HG03196 (cell line): Measurements from ENCODE around the gene EN2.

ENCODE experiments used
- ATAC-seq: cut with Tn5 transposase; IDR thresholded peaks from one replicate; pipeline ENCODE4 v1.9.1; 2021; ENCODE audit not compliant: unreplicated experiment

Gene EN2

GRCh38 chr7:155450558-155450969 lies 7.4 kb upstream of the EN2 start:
- ATAC-seq = no peak

DNA sequence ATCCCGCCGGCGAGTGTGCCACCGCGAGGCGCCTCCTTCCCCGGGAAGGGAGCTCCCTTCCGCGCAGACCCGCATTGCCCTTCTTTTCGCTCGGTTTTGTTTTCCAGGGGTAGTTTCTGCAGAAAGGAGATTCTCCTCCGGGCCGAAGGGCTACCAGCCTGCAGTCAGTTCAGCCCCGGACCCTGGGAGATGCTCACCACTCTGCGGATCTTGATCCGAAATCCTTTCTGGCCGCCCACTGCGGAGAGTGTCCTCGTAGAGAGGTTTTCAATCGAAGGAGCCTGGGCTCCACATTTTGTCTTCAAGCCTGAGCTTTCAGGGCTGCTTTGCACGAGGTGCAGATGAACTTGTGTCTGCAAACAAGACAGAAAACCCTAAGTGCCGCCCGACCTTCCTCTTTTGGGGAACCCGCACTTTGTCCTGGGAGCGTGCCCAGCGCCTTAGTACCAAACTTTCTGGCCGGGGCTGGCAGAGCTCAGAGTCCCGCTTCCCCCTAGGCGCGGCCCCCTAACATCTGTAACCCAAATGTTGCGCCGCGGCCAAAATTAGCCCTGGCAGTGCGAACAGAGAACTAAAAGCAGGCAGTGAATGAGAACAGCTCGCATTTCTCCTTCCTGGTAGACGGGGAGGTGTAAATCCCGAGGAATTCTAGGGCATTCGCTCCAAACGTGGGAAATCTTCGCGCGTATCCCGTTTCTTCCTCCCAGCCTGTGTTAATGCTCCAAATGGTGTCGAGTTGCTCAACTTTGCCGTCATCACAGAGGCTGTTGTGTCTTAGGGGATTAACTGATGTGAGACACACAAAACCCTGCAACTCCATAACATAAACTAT lies 6.7 kb upstream of the EN2 start:
- ATAC-seq = no peak

DNA sequence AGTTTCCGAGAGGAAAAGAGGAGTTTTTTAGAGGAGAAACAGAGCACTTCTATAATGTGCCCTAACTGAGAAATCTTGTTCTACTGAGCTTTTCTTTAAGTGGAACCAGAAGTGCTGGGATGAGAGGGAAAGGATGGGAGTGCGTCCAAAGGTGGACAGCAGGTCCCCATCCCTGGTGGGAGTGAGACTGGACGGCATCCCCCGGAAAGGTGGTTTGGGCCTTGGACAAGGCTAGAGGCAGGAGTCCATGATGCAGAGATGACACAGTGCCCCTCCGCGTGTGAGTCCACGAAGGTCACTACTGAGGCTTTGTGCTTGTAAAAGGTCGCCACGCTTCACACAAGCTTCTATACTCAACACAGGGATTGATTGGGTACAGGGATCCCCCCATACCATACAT lies 6.1 kb upstream of the EN2 start:
- no peak for ATAC-seq

- no peak for ATAC-seq
Observed at GRCh38 chr7:155452505-155453295, 5.2 kb upstream of the EN2 start.

- no peak for ATAC-seq
Observed at GRCh38 chr7:155453296-155454182, 4.4 kb upstream of the EN2 start.

DNA sequence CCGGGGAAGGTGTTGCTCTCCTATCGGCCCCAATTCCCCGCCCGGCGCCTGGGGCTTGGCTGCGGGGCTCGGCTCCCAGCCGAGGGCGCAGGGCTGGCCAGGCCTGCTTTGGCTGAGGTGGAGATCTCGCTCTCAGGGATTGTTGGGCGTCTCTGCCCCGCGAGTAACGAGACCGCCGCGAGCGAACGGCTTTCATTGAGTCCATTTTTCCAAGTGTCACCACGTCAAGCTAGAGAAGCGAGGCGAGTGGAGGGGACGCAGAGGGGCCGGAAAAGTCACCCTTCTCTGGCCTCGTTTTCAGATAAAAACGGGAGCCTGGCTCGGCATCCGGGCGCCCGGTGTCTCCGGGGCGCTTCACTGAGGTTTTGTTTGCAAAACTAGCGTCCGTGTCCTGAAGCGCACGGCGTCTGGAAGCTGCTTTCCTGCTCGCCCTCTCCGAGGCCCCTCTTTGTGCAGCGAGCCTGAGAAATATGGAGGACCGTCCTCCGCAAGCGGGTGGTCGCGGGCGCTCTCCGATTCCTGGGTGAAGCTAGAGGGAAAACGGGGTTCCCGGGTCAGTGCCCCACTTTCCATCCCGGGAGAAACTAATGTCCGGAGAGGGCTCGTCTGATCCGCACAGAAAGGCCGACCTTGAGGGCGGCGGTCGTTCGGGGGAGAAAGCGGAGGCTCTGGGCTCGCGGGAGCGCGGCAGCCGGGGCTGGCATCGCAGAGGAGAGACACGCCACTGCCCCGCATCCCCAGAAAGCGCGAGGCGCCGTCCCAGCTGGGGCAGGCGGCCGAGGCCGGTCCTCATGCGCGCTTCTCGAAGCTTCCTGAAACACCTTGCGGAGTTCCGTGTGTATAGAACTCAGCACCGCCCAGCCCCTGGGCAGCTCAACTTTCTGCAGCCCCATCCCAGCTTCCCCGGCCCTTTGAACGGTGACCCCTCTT lies 3.5 kb upstream of the EN2 start:
- no peak for ATAC-seq

DNA sequence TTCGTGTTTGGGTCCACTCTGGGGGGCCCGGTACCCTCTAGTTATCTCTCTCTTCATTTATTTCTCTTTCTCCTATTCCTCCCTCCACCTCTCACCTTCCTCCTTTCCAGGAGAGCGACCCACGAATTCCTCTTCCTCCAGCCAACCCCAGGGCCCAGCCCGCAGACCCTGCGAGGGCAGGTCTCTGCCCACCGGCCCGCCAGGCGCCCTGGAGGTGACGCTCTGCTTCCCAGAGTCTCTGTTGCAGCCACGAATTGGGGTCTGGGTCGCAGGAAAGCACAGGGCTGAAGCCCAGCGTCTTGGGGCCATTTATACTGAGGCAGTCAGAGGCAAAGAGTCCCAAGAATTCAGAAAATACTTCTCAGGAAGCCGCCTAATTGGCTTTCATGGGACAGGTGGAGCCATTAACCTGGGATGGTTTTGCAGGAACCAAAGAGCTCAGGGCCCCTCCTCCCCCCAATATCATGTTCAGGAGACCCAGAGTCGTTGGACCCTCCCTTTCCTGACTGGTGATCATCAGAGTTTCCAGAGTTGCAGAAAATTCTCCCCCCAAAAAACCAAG lies 2.7 kb upstream of the EN2 start:
- no peak for ATAC-seq

DNA sequence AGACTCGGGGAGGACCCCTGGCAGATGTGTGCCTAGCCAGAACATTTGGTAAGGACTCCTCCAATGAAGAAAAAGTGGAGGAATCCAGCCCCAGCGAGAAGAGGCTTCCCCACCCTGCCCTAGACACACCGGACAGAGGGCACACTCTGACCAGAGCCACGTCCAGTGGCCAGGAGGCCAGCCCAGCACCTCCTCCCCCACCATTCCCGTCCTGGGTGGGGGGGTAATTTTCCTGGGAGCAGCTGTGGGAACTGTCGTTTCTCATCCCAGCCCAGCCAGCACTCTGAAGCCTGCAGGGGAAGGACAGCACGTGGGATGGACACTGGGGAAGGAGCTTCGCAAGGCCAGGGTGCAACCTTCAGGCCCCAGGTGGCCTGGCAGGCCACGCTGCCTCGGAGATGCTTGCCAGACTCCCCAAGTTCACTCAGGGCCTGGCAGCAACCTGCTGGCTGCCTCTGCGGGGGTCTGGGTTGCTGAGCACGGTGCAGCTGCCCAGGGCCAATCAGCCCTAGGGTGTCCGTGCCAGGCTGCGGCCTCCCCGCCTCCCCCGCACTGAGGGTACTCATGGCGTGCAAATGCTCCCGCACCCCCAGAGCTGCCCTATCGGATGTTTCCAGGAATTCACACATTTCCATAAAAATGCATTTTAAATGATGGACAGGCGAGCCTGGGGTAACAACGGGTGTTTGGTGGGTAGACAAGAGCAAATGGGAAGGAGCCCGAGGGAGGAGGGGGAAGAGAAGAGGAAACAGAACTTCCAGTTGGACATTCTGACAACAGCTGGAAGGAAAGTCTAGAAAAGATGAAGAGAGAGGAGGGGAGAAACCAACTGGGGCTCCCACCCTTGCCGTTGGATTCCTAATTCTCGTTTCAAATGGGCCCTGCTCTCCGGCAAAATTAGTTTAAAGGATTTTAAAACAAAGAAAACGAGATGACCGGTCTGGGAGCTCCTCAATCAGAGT lies 1.9 kb upstream of the EN2 start:
- ATAC-seq = no peak

DNA sequence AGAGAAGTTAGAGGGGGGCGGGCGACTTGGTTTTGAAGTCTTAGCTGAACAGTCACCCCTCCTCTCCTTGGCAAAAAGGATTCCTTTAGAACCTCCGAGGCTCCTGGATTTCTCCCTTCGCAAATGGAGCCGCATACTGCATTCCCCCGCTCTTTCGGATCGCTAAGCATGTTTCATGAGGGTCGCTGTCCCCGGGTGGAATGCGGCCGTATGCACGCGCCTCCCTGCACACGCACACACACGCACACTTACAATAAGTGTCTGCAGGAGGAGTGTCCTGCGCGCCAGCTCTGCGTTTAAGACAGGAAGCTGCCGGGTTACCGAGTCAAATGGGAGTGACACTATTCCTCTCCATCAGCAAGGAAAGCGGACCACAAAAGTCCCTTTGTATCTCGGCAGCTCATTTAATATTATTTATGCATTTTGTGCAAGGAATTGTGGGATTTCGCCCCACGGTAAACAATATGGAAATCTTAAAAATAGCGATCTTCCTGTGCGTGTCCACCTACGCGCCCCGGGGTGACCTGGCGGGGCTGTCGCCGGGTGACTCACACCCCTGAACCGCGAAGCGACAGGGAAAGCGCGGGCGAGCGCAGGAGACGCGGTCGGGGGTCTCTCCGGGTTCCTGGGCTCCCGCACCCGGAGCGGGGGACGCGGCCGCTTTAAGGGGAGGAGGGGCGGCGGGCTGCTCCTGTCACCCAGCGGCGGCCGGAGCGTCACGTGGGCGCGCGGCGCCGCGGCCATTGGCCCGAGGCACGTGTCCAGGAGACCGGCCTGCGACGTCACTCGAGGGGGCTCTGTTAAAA lies 988 bp upstream of the EN2 start:
- no peak for ATAC-seq

DNA sequence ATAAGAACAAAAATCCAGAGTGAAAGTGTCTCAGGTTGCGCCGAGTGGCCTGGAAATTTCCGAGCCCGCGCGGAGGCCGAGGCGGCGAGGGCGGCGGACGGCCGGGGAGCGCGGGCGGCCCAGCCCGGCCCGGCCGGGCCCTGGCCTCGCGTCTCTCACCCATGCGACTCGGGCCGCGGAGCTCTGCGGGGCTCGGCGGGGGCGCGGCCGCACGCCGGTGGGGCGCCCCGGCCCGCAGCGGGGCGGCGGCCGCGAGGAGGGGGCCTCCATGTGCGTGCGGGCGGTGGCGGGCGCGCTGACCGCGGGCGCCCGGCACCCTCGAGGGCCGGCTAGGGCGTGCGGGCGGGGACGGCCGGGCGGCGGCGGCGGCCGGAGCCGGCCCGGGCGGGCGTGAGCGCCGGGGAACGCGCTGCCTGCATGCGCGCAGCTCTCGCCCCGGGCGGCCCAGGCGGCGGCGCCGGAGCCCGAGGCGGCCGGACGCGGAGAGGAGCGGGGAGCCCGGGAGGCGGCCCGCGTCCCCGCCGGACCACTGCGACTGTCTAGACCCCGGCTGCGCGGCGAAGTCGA lies 302 bp upstream of the EN2 start:
- ATAC-seq = no peak

DNA sequence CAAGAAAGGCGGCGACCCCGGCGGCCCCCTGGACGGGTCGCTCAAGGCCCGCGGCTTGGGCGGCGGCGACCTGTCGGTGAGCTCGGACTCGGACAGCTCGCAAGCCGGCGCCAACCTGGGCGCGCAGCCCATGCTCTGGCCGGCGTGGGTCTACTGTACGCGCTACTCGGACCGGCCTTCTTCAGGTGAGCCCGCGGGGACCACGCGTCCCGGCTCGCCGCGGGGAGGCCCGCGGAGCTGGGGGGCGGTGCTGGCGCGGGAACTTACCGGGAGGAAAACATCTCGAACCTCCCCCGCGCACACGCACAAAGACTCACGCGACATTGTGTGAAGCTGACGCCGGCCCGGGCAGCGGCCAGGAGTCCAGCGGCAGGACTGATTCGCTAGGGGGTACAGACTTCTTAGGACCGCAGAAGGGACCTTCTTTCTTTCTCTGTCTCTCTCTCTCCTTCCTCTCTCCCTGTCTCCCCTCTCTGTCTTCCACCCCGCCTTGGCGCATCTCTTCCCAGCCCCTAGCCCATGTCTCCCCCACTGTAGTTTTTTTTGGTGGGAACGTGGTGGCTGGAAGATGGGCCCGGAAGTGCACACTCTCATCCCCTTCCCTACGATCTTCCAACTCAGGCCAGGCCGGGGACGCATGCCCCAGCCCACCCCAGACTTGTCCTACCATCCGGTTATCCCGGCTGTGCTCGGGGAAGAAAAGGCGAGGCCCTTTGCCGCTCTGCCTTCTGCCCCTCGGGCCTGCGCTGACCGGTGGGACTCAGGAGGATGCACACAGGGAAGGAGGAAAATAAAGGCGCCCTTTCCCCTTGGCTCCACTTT lies 1.2 kb downstream of the EN2 start:
- no peak for ATAC-seq

GRCh38 chr7:155459700-155460461 lies 2.0 kb downstream of the EN2 start:
- ATAC-seq = no peak

GRCh38 chr7:155460926-155461613 lies 3.1 kb downstream of the EN2 start:
- no peak for ATAC-seq

DNA sequence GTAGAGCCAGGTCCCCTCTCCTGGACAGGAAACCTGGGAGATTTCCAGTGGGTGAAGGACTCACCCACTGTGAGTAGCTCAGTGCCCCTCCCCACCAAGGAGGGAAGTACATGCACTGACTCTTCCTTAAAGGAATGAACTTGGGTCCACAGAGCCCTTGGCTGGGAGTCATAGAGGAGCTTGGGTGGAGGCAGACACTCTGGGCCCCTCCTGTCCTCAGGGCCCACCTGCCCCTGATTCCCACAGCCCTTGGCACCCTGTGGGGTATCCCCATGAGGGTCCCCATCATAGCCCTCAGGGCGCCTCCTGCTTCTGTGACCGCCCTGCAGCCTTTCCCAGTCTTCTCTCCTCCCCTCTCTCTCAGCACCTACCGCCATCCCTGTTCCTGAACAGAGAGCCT lies 3.7 kb downstream of the EN2 start:
- ATAC-seq = no peak

GRCh38 chr7:155462163-155462735 lies 4.3 kb downstream of the EN2 start:
- ATAC-seq = no peak
